Osteocyte (in vitro differentiated cells): ENCODE measurements around the gene TFF1. TPM values are rescaled to one million over a fixed set of nuclear protein-coding genes. Genes with fewer than 3 reads are reported as not detected.
A peak's percentile ranks its signal among the peaks of the same experiment; 100 is the strongest.

Experiments used
- DNase-seq: peaks from one replicate; pipeline ENCODE4 v3.0.0; 2021; ENCODE audit warnings: mixed read lengths; ENCODE audit not compliant: unreplicated experiment; ENCODE audit errors: extremely low spot score
- H3K27ac Mint-ChIP-seq: one replicate; pipeline ENCODE4 v1.8.0; 2021; ENCODE audit warnings: mild to moderate bottlenecking, mixed read lengths; ENCODE audit not compliant: unreplicated experiment
- H3K27me3 Mint-ChIP-seq: one replicate; pipeline ENCODE4 v1.8.0; 2021; ENCODE audit warnings: mixed read lengths; ENCODE audit not compliant: unreplicated experiment
- H3K36me3 Mint-ChIP-seq: one replicate; pipeline ENCODE4 v1.8.0; 2021; ENCODE audit warnings: mixed read lengths; ENCODE audit not compliant: unreplicated experiment
- H3K4me1 Mint-ChIP-seq: one replicate; pipeline ENCODE4 v1.8.0; 2021; ENCODE audit warnings: mixed read lengths; ENCODE audit not compliant: unreplicated experiment
- H3K4me3 Mint-ChIP-seq: one replicate; pipeline ENCODE4 v1.8.0; 2021; ENCODE audit warnings: mild to moderate bottlenecking, moderate library complexity, mixed read lengths; ENCODE audit not compliant: unreplicated experiment
- H3K9me3 Mint-ChIP-seq: one replicate; pipeline ENCODE4 v1.8.0; 2021; ENCODE audit warnings: mixed read lengths; ENCODE audit not compliant: unreplicated experiment
- CTCF ChIP-seq: fragments of 200-600 bp; sonication (generic); IDR thresholded peaks from 2 replicates; pipeline ENCODE4 v1.5.0; 2021; ENCODE audit warnings: antibody characterized with exemption, mild to moderate bottlenecking, moderate library complexity
- total RNA-seq: library from RNA; stranded (reverse); gene quantifications from 2 replicates; pipeline ENCODE4 v1.2.1, GENCODE V29; 2021

The TFF1 gene
- total RNA-seq, 1 donor from 2014 or later, result not detected

GRCh38 chr21:42389449-42389835 lies 23.1 kb upstream of the TFF1 start:
- DNase-seq, result no peak
- Mint-ChIP-seq H3K27me3 (peaks cover 27% of the 10 kb centered on the region), H3K4me3 (no peak overlapping the region), H3K36me3 (no peaks in the 10 kb centered on the region), H3K27ac (no peak overlapping the region), H3K9me3 (no peaks in the 10 kb centered on the region), H3K4me1 (peaks cover 35% of the 10 kb centered on the region)
- TF ChIP-seq CTCF, result no peak

GRCh38 chr21:42388740-42389448 lies 22.6 kb upstream of the TFF1 start:
- no peak for TF ChIP-seq CTCF
- Mint-ChIP-seq H3K4me1 (peaks cover 35% of the 10 kb centered on the region), H3K4me3 (peak overlapping the region; percentile 18), H3K27me3 (peaks cover 27% of the 10 kb centered on the region), H3K36me3 (no peaks in the 10 kb centered on the region), H3K27ac (no peak overlapping the region), H3K9me3 (no peaks in the 10 kb centered on the region)
- no peak for DNase-seq

- H3K27me3 Mint-ChIP-seq, result peaks cover 27% of the 10 kb centered on the region
- H3K27ac Mint-ChIP-seq, result no peak overlapping the region
- H3K4me3 Mint-ChIP-seq, result no peak overlapping the region
- H3K36me3 Mint-ChIP-seq, result no peaks in the 10 kb centered on the region
- no peaks in the 10 kb centered on the region for H3K9me3 Mint-ChIP-seq
- peaks cover 30% of the 10 kb centered on the region for H3K4me1 Mint-ChIP-seq
- TF ChIP-seq CTCF, result no peak
- DNase-seq, result no peak
These were observed 21.6 kb upstream of the TFF1 start for GRCh38 chr21:42387843-42388340.

DNA sequence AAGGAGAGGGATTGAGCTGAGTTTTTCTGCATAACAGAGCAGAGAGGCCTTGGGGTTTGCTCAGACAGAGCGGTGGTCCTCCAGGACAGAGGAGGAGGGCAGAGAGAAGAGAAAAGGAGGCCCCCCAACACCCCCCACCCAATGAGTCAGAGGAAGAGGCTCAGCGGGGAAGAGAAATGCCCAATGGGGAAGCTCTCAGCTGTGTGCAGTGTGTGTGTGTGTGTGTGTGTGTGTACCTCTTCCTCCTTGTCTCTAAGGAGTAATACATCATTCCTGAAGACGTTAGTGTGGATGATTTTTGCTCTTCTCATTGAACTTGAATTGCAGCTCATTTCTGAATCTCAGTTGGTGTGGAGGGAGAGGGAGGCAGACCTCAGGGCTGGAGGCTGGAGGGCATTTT lies 20.8 kb upstream of the TFF1 start:
- peaks cover 2% of the 10 kb centered on the region for H3K36me3 Mint-ChIP-seq
- no peak overlapping the region for H3K27ac Mint-ChIP-seq
- H3K9me3 Mint-ChIP-seq, result peaks cover 3% of the 10 kb centered on the region
- H3K4me3 Mint-ChIP-seq, result no peak overlapping the region
- H3K4me1 Mint-ChIP-seq, result peaks cover 23% of the 10 kb centered on the region
- DNase-seq, result no peak
- H3K27me3 Mint-ChIP-seq, result peaks cover 27% of the 10 kb centered on the region
- no peak for TF ChIP-seq CTCF

- peaks cover 10% of the 10 kb centered on the region for H3K9me3 Mint-ChIP-seq
- H3K27me3 Mint-ChIP-seq, result peaks cover 25% of the 10 kb centered on the region
- peaks cover 18% of the 10 kb centered on the region for H3K4me1 Mint-ChIP-seq
- no peak overlapping the region for H3K4me3 Mint-ChIP-seq
- DNase-seq, result no peak
- no peak for TF ChIP-seq CTCF
- H3K27ac Mint-ChIP-seq, result no peak overlapping the region
- peaks cover 2% of the 10 kb centered on the region for H3K36me3 Mint-ChIP-seq
These were observed 19.8 kb upstream of the TFF1 start for GRCh38 chr21:42386034-42386591.
